Measurements from ENCODE around the gene SAC3D1. TPM values are rescaled to one million over a fixed set of nuclear protein-coding genes. Genes with fewer than 3 reads are reported as not detected.

Gene SAC3D1
- polyA plus RNA-seq, 3 donors = 4.4 to 14.1 (median 6.7) TPM

GRCh38 chr11:65072631-65072966 is 31.6 kb downstream of the SAC3D1 start:
- no peaks in the 10 kb centered on the region for H3K9me3 Mint-ChIP-seq
- H3K27ac Mint-ChIP-seq = no peak overlapping the region
- H3K4me1 Mint-ChIP-seq = no peaks in the 10 kb centered on the region
- H3K27me3 Mint-ChIP-seq (ENCODE audit: low read depth in 3 of 3) = peaks cover 0 to 2% (median 2%) of the 10 kb centered on the region in 3 donors
- no peak for TF ChIP-seq CTCF (IDR thresholded peaks at IDR 0.05)
- H4K20me1 ChIP-seq (ENCODE audit: insufficient read depth, low read length) = no peaks in the 10 kb centered on the region
- H2AFZ ChIP-seq (ENCODE audit: insufficient read depth, low read depth, low read length, poor library complexity, severe bottlenecking) = no peak overlapping the region
- H3K79me2 ChIP-seq (ENCODE audit: insufficient read depth, low read length) = peaks cover 5% of the 10 kb centered on the region
- H3K36me3 Mint-ChIP-seq = peaks cover 5 to 19% of the 10 kb centered on the region in 2 donors
- intact Hi-C loops (cut with micrococcal nuclease) = no loop called here
- H3K9ac ChIP-seq (ENCODE audit: insufficient read depth, low read length, poor library complexity, severe bottlenecking) = no peak overlapping the region
- no peak overlapping the region for H3K4me3 Mint-ChIP-seq
- no peak overlapping the region for H3K27ac ChIP-seq (ENCODE audit: low read depth in 1 of 2, low read length in 2 of 2)
- no peaks in the 10 kb centered on the region for H3K9me3 ChIP-seq (replicated peaks in 1 of 2; ENCODE audit: control insufficient read depth in 1 of 2, insufficient read depth in 1 of 2, low read length in 2 of 2)
- DNase-seq = no peak
- H3K36me3 ChIP-seq (replicated peaks in 1 of 2; ENCODE audit: control insufficient read depth in 1 of 2, insufficient read depth in 2 of 2, low read length in 2 of 2) = peaks cover 3 to 15% of the 10 kb centered on the region in 2 donors
- 100% methylated on average over 1 of the region's 1 CpG for WGBS (ENCODE audit: insufficient coverage)
- no peak overlapping the region for H3K4me3 ChIP-seq (replicated peaks in 1 of 3; ENCODE audit: low read depth in 2 of 3, low read length in 3 of 3)
- no peaks in the 10 kb centered on the region for H3K27me3 ChIP-seq (ENCODE audit: control insufficient read depth in 2 of 2, insufficient read depth in 2 of 2, low read length in 2 of 2)
- no peak overlapping the region for H3K4me2 ChIP-seq (replicated peaks; ENCODE audit: extremely low read depth, low read length, poor library complexity, severe bottlenecking)
- no peaks in the 10 kb centered on the region for H3K4me1 ChIP-seq (ENCODE audit: control insufficient read depth in 1 of 2, insufficient read depth in 2 of 2, low read length in 2 of 2)

- H3K4me1 Mint-ChIP-seq = peaks cover 24% of the 10 kb centered on the region
- Histone ChIP-seq H3K9ac (ENCODE audit: insufficient read depth, low read length, poor library complexity, severe bottlenecking) (no peak overlapping the region), H3K4me2 (replicated peaks; ENCODE audit: extremely low read depth, low read length, poor library complexity, severe bottlenecking) (no peak overlapping the region), H3K9me3 (replicated peaks in 1 of 2; ENCODE audit: control insufficient read depth in 1 of 2, insufficient read depth in 1 of 2, low read length in 2 of 2) (no peaks in the 10 kb centered on the region), H3K4me3 (replicated peaks in 1 of 3; ENCODE audit: low read depth in 2 of 3, low read length in 3 of 3) (no peak overlapping the region), H3K27me3 (ENCODE audit: control insufficient read depth in 2 of 2, insufficient read depth in 2 of 2, low read length in 2 of 2) (no peaks in the 10 kb centered on the region), H3K36me3 (replicated peaks in 1 of 2; ENCODE audit: control insufficient read depth in 1 of 2, insufficient read depth in 2 of 2, low read length in 2 of 2) (peaks cover 5 to 18% of the 10 kb centered on the region in 2 donors), H4K20me1 (ENCODE audit: insufficient read depth, low read length) (no peaks in the 10 kb centered on the region), H3K4me1 (ENCODE audit: control insufficient read depth in 1 of 2, insufficient read depth in 2 of 2, low read length in 2 of 2) (peaks cover 15 to 16% of the 10 kb centered on the region in 2 donors), H3K79me2 (ENCODE audit: insufficient read depth, low read length) (peaks cover 48% of the 10 kb centered on the region), H3K27ac (ENCODE audit: low read depth in 1 of 2, low read length in 2 of 2) (peak overlapping the region in 1 of 2 donors; percentile 45), H2AFZ (ENCODE audit: insufficient read depth, low read depth, low read length, poor library complexity, severe bottlenecking) (no peak overlapping the region)
- no peak for TF ChIP-seq CTCF (IDR thresholded peaks at IDR 0.05)
- peaks cover 7 to 38% of the 10 kb centered on the region in 2 donors for H3K36me3 Mint-ChIP-seq
- no peak for DNase-seq
- no peak overlapping the region for H3K4me3 Mint-ChIP-seq
- no peaks in the 10 kb centered on the region for H3K27me3 Mint-ChIP-seq (ENCODE audit: low read depth in 3 of 3)
- no peaks in the 10 kb centered on the region for H3K9me3 Mint-ChIP-seq
- H3K27ac Mint-ChIP-seq = peak overlapping the region in 2 of 7 donors; percentile 67 to 82
- WGBS (ENCODE audit: insufficient coverage) = 86% methylated on average over 3 of the region's 4 CpGs
- intact Hi-C loops (cut with micrococcal nuclease) = no loop called here
Observed at GRCh38 chr11:65077451-65077850, 36.4 kb downstream of the SAC3D1 start.
